IgD-negative memory B cell (primary cell): ENCODE data around the gene CYTH4. TPM values are rescaled to one million over a fixed set of nuclear protein-coding genes. Genes with fewer than 3 reads are reported as not detected.

Experiments
- H3K27ac Mint-ChIP-seq, 3 donors: one replicate each; pipeline ENCODE4 v1.8.0; 2020 to 2022; ENCODE audit warnings: mild to moderate bottlenecking in 3 of 3, mixed read lengths in 3 of 3, moderate library complexity in 1 of 3
- H3K27me3 Mint-ChIP-seq: one replicate; pipeline ENCODE4 v1.8.0; 2021; ENCODE audit warnings: mixed read lengths
- H3K36me3 Mint-ChIP-seq: one replicate; pipeline ENCODE4 v1.8.0; 2020; ENCODE audit warnings: mild to moderate bottlenecking, mixed read lengths
- H3K4me1 Mint-ChIP-seq, 3 donors: one replicate each; pipeline ENCODE4 v1.8.0; 2020 to 2022; ENCODE audit warnings: mixed read lengths in 3 of 3, mild to moderate bottlenecking in 1 of 3
- H3K4me3 Mint-ChIP-seq, 4 donors: one replicate each; pipeline ENCODE4 v1.8.0; 2020 to 2022; ENCODE audit warnings: mild to moderate bottlenecking in 4 of 4, mixed read lengths in 4 of 4, moderate library complexity in 3 of 4
- H3K9me3 Mint-ChIP-seq, 3 donors: one replicate each; pipeline ENCODE4 v1.8.0; 2020 to 2021; ENCODE audit warnings: mixed read lengths in 3 of 3, mild to moderate bottlenecking in 1 of 3
- polyA plus RNA-seq: library from polyadenylated mRNA; unstranded; fragments of 300-500 nt; fragmentation: Illumina TruSeq; gene quantifications from one replicate; pipeline ENCODE4 v1.2.3, GENCODE V29; 2021

Gene CYTH4
- polyA plus RNA-seq, 1 donor from 2014 or later, result 70.8 TPM

DNA sequence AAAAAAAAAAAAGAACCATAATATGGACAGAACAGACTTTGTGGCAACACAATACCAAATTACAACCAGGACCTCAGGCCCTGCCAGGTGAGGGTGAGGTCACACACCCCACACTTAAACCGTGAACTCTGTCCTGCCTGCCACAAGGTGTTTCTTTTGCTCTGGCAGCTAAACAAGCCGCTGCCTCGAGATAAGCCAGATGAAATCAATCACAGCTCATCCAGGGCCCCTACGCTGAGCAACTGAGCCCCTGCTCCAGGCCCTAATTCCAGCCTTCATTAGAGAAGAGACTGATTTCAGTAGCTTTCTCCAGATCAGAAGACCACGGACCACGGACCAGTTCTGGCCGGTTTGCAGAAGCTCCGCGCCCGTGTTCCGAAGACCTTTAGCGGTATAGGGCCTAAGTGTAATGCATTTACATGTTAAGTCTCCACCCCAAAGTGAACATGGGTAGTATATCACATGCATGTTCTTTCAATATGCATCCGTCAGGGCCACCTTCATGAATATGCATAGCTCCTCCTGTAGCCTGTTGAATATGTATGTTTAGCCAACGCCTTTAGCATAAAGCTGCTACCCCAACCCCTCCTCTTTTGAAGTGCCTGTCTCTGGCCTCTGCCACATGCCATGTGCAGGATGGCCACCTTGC, 23.4 kb upstream of the CYTH4 start:
- Mint-ChIP-seq H3K27ac (no peak overlapping the region), H3K27me3 (peaks cover 2% of the 10 kb centered on the region), H3K4me3 (peak overlapping the region in 1 of 4 donors; percentile 52), H3K9me3 (no peaks in the 10 kb centered on the region), H3K36me3 (no peaks in the 10 kb centered on the region), H3K4me1 (peaks cover 27 to 30% (median 30%) of the 10 kb centered on the region in 3 donors)

DNA sequence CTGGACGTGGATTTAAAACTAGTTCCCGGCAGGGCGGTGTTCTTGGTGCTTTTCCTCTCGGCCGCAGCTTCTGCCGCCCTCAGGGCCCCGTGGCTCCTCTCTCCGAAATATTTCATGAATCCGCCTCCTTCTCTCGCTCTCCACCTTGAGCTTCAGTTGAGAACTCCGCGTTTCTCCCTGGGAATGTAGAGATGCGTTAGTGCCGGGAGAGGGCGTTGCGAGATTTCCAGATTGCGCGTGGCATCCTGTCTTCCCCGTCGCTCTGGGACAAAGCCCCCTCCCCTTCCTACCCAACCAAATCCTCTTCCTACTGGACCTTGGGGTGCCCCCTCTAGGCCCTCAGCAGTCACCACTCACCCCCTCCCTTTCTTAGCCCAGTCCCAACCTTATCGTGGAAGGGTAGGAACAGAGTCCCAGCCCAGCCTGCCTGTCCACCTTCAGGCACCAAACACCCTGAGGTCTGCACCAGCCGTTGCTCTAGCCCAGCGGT, 22.7 kb upstream of the CYTH4 start:
- Mint-ChIP-seq H3K27me3 (peaks cover 2% of the 10 kb centered on the region), H3K36me3 (peaks cover 2% of the 10 kb centered on the region), H3K27ac (no peak overlapping the region), H3K9me3 (peaks cover 0 to 2% (median 0%) of the 10 kb centered on the region in 3 donors), H3K4me3 (peak overlapping the region in 2 of 4 donors; percentile 59 to 77), H3K4me1 (peaks cover 26 to 30% (median 27%) of the 10 kb centered on the region in 3 donors)

DNA sequence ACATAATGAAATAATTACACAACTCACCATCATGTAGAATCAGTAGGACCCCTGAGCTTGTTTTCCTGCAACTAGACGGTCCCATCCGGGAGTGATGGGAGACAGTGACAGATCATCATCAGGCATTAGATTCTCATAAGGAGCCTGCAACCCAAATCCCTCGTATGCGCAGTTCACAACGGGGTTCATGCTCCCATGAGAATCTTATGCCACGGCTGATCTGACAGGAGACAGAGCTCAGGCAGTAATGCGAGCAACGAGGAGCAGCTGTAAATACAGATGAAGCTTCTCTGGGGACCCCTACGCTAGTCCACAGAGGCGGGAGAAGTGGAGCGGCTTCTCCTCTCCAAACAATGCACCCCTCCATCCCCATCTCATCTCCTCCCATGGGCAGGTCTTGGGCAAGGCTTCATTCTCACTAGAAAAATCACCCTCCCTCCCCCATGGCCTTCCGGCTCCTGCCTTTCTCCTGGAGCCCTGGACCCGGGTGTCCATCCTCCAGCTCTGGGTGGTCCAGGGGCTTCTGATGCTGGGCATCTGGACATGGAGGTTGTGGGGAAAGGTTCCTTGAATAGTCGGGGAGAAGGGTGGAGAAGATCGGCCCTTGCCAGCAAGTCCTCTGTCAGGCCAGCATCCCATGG, 22.0 kb upstream of the CYTH4 start:
- Mint-ChIP-seq H3K9me3 (peaks cover 0 to 2% (median 0%) of the 10 kb centered on the region in 3 donors), H3K36me3 (peaks cover 2% of the 10 kb centered on the region), H3K27me3 (peaks cover 2% of the 10 kb centered on the region), H3K4me1 (peaks cover 23 to 30% (median 27%) of the 10 kb centered on the region in 3 donors), H3K4me3 (peak overlapping the region in 1 of 4 donors; percentile 23), H3K27ac (peak overlapping the region in 1 of 3 donors; percentile 61)

DNA sequence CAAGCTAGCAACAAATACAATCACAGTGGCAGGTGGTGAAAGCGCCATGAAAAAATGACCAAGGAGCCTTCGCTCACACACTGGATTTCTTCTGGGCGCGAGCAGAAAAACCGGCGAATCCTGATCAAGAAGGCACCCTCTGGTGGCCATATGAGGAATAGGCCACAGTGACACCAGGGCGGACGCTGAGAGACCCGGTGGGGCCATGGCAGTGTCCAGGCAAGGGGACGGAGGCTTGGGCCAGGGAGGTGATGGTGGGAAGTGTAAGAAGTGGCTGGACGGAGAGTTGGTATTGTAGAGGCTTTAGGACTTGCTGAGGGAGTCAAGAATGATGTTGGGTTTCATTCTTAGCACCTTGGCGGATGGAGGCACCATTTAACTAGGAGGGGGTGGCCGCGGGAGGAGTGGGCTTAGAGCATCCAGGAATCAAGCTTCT, 21.4 kb upstream of the CYTH4 start:
- H3K27ac Mint-ChIP-seq, result peak overlapping the region; percentile 1 to 84 (median 61)
- H3K4me1 Mint-ChIP-seq, result peaks cover 23 to 27% (median 24%) of the 10 kb centered on the region in 3 donors
- H3K36me3 Mint-ChIP-seq, result peaks cover 2% of the 10 kb centered on the region
- H3K9me3 Mint-ChIP-seq, result peaks cover 0 to 2% (median 0%) of the 10 kb centered on the region in 3 donors
- peak overlapping the region in 2 of 4 donors; percentile 2 to 9 for H3K4me3 Mint-ChIP-seq
- peaks cover 2% of the 10 kb centered on the region for H3K27me3 Mint-ChIP-seq

DNA sequence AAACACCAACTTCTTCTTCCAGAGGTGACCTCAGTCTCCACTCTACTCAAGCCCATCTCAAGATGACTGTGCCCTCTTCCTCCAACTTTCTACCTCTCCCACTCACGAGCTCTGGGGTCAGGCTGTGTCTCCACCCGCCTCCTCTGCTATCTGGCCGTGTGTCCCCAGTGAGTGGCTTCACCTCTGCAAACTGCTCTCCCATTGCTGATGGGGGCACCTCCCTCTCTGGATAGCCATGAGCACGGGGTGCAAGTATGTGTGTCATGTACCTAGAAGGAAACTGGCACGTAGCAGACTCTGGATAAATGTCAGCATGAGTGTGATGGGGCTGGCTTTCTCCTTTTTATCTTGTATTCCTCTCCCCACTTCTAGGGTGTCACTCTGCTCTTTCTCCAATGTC, 20.0 kb upstream of the CYTH4 start:
- Mint-ChIP-seq H3K9me3 (peaks cover 0 to 2% (median 0%) of the 10 kb centered on the region in 3 donors), H3K27me3 (peaks cover 2% of the 10 kb centered on the region), H3K27ac (peak overlapping the region in 1 of 3 donors; percentile 46), H3K4me1 (peaks cover 19 to 25% (median 24%) of the 10 kb centered on the region in 3 donors), H3K36me3 (peaks cover 2% of the 10 kb centered on the region), H3K4me3 (no peak overlapping the region)

DNA sequence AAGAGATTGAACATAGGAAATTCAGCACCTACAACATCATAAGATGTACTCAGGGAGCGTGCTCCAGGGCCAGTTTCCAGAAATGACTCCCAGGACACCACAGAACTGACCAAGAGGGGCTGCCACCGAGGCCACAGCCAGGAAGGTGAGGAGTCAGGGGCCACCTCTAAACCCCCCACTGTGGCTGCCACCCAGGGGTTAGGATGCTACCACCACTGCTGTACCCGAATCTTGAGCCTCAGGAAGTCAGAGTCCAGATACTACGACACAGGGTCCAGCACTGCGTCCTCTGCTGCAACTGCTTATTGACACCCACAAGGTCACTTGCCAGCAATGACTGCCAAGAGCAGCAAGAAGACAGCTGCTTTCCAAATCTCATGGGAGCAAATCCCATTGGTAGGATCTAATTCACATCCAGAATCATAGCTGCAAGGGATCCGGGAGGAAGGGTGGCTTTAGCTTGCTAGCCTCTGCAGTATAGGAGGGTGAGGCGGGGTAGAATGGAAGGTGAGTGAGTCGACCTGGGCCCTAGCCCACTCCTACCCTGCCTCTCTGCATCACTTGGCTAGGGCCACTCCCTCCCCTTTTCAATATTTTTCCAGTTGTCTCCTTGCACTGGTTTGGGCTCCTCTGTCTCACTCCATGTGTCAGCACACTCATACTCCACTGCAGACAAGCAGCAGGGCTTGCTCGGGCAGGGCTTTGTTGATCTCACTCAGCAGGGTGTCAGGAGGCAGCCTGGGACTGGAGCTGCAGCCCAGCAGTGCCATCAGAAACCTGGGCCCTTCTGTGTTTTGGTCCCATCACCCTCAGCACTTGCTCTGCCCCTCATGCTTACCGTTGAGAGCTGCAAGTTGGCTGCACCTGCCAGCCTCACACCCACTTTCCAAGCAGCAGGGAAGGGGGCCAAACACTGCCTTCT, 18.1 kb upstream of the CYTH4 start:
- H3K4me1 Mint-ChIP-seq, result peaks cover 20 to 26% (median 24%) of the 10 kb centered on the region in 3 donors
- peaks cover 2% of the 10 kb centered on the region for H3K36me3 Mint-ChIP-seq
- peaks cover 0 to 2% (median 0%) of the 10 kb centered on the region in 3 donors for H3K9me3 Mint-ChIP-seq
- no peak overlapping the region for H3K4me3 Mint-ChIP-seq
- H3K27me3 Mint-ChIP-seq, result peaks cover 2% of the 10 kb centered on the region
- H3K27ac Mint-ChIP-seq, result peak overlapping the region in 2 of 3 donors; percentile 53 to 71

DNA sequence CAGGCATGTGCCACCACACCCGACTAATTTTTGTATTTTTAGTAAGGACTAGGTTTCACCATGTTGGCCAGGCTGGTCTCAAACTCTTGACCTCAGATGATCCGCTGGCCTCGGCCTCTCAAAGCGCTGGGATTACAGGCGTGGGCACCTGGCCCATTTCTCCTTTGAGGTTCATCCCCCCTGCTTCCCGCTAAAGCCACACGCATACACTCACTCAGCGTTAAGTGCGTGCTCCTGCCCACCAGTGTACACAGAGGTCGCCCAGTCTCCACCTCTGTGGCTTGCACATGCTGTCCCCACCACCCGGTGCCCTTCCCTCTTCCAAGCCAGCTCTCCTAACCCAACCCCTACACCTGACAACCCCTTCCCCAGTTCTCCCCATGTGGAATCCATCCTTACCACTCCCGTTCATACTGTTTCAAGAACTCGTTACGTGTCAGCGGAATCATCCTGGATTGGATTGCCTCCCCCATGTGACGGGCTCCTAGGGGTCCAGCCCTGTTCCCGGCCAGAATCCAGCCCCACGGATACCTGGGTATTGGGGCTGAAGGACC, 15.7 kb upstream of the CYTH4 start:
- Mint-ChIP-seq H3K27ac (peak overlapping the region; percentile 84 to 97 (median 94)), H3K36me3 (peaks cover 2% of the 10 kb centered on the region), H3K27me3 (no peaks in the 10 kb centered on the region), H3K9me3 (peaks cover 0 to 2% (median 0%) of the 10 kb centered on the region in 3 donors), H3K4me3 (peak overlapping the region; percentile 91 to 93 (median 92)), H3K4me1 (peaks cover 15 to 27% (median 20%) of the 10 kb centered on the region in 3 donors)

DNA sequence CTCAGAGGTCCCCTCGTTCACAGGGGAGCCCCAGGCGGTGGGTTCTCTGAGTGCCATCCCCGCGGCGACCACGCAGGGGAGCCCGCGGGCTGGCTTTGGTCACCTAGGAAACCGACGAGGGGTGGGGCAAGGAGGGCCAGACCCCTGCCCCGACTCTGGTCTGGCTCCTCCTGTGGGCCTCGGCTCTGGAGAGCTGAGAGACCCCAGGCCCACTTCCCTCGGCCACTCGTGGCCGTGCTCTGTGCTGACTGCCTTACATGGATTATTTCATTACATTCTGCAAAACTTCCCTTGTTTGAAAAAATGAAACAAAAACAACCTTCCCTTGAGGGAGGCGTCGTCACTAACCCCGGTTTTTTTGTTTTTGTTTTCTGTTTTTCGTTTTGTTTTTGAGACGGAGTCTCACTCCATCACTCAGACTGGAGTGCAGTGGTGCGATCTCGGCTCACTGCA, 15.1 kb upstream of the CYTH4 start:
- Mint-ChIP-seq H3K9me3 (peaks cover 0 to 2% (median 0%) of the 10 kb centered on the region in 3 donors), H3K4me3 (peak overlapping the region; percentile 91 to 93 (median 92)), H3K36me3 (peaks cover 2% of the 10 kb centered on the region), H3K27me3 (no peaks in the 10 kb centered on the region), H3K4me1 (peaks cover 15 to 27% (median 20%) of the 10 kb centered on the region in 3 donors), H3K27ac (peak overlapping the region; percentile 84 to 97 (median 94))

DNA sequence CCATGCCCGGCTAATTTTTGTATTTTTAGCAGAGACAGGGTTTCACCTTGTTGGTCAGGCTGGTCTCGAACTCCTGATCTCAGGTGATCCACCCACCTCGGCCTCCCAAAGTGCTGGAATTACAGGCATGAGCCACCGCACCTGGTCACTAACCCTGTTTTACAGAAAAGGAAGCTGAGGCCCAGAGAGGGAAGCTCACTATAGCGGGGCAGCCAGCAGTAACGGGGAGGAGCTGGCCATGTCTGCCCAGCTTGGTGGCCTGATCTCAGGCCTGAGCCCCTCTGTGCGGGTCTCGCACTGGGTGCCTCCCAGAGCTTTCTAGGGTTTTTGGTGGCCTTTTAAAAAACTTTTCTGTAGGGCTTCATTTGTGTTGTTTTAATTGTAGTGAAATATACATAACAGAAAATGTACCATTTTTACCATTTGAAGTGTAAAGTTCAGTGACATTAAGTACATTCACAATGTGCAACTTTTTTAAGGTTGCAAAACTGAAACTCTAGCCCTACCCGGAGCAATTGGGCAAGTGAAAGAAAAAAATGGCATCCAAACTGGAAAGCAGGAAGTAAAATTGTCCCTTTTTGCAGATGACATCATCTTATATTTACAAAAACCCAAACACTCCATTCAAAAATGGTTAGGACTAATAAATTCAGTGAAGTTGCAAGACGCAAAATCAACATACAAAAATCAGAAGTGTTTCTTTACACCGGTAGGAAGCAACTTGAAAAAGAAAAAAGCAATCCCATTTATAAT, 14.5 kb upstream of the CYTH4 start:
- Mint-ChIP-seq H3K36me3 (peaks cover 2% of the 10 kb centered on the region), H3K27ac (peak overlapping the region; percentile 84 to 97 (median 94)), H3K4me1 (peaks cover 15 to 27% (median 20%) of the 10 kb centered on the region in 3 donors), H3K4me3 (peak overlapping the region; percentile 91 to 93 (median 92)), H3K9me3 (peaks cover 0 to 2% (median 0%) of the 10 kb centered on the region in 3 donors), H3K27me3 (no peaks in the 10 kb centered on the region)

DNA sequence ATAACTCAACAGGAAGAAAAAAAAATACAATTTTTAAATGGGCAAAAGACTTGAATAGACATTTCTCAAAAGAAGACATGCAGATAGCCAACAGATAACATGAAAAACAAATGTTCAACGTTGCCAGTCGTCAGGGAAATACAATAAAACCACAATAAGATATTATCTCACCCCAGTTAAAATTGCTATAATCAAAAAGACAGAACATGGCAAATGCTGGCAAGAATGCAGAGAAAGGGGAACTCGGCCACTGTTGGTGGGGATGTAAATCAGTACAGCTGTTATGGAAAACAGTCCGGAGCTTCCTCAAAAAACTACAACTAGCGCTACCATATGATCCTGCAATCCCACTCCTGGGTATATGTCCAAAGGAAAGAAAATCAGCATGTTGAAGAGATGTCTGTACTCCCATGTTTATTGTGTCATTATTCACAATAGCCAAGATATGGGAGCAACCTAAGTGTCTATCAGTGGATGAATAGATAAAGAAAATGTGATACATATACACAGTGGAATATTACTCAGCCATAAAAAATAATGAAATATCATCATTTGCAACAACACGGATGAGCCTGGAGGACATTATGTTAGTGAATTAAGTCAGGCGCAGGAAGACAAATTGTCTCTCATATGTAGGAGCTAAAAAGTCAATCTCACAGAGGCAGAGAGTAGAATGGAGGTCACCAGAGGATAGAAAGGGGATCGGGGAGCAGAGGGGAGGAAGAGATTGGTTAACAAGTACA, 12.2 kb upstream of the CYTH4 start:
- peak overlapping the region in 2 of 3 donors; percentile 1 to 19 for H3K27ac Mint-ChIP-seq
- H3K4me3 Mint-ChIP-seq, result peak overlapping the region in 1 of 4 donors; percentile 9
- H3K36me3 Mint-ChIP-seq, result no peaks in the 10 kb centered on the region
- no peaks in the 10 kb centered on the region for H3K9me3 Mint-ChIP-seq
- H3K27me3 Mint-ChIP-seq, result no peaks in the 10 kb centered on the region
- H3K4me1 Mint-ChIP-seq, result peaks cover 24 to 40% (median 32%) of the 10 kb centered on the region in 3 donors

DNA sequence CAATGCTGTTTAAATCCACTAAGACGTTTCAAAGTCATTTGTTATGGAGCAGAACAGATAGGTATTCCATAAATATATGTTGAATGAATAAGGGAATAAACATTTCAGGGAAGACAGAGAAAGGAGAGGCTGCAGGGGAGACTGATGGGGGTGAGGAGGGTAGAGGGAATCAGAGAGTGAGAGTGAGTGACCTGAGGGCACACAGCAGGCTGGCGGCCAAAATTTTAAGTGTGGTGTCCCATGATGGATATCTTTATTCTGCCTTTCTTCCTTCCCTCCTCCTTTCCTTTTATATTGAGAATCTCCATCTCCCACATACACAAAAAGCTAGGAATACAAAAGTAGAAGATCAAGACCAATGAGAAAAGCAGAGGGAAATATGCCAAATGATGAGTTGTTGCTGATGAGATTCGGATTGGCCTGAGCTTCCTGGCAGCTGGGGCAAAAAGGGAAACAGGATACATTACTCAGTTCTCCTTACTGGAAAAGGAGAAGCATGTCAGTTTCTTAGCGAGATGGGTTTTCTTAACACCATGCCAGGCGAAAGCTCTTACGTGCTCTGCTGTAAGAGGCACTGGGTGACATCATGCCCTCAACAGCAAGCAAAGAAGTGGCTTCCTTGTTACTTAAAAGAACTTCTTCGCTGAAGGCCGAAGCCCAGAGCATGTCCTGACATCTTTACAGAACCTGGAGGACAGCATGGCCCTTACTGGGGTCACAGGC, 11.2 kb upstream of the CYTH4 start:
- peaks cover 31 to 46% (median 34%) of the 10 kb centered on the region in 3 donors for H3K4me1 Mint-ChIP-seq
- H3K27me3 Mint-ChIP-seq, result no peaks in the 10 kb centered on the region
- H3K27ac Mint-ChIP-seq, result no peak overlapping the region
- H3K9me3 Mint-ChIP-seq, result no peaks in the 10 kb centered on the region
- no peak overlapping the region for H3K4me3 Mint-ChIP-seq
- no peaks in the 10 kb centered on the region for H3K36me3 Mint-ChIP-seq

DNA sequence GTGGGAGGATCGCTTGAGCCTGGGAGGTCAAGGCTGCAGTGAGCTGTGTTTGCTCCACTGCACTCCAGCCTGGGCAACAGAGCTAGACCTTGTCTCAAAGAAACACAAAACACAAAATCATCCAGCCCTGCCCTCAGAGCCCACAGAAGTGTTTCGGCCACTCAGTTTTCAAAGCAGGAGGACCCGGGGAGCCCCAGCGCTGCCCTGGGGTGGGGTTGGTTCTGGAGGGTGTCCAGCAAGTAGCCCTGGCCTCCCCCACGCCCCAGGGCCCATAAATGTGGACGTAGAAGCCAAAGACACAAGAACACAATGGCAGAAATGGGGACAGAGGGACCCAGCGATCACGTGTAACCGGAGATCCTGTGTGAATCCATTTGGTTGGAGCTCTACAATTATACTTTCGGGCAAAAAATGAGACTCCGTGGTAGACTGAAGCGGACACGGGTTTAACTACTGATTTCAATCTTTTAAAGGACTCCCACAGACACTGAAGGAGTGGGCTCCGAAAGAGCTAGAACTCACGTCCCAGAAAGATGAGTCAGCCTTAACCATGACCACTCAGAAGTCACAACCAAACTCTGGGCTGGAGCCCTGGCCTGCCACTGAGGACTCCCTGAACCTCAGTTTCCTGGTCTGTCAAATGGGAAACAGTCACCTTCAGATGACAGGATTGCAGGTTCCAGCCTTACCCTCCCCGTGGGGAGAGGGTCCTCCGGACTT, 9.0 kb upstream of the CYTH4 start:
- Mint-ChIP-seq H3K4me1 (peaks cover 26 to 34% (median 27%) of the 10 kb centered on the region in 3 donors), H3K36me3 (no peaks in the 10 kb centered on the region), H3K9me3 (no peaks in the 10 kb centered on the region), H3K4me3 (peak overlapping the region in 1 of 4 donors; percentile 32), H3K27me3 (no peaks in the 10 kb centered on the region), H3K27ac (peak overlapping the region in 1 of 3 donors; percentile 39)
